Measurements from ENCODE around the gene ABCC5. TPM values are rescaled to one million over a fixed set of nuclear protein-coding genes. Genes with fewer than 3 reads are reported as not detected.

The ABCC5 gene
- total and polyA plus RNA-seq, 2 of the 8 experiments (the other 6 are each of a cell fraction or from before 2014, with no cell fraction given): 25.3 to 40.8 TPM

- H3K23me2 ChIP-seq (ENCODE audit: low read depth, low read length): no peaks in the 10 kb centered on the region
- no peak within 1 kb of the TSS for H2BK120ac ChIP-seq (replicated peaks; ENCODE audit: low read depth, low read length)
- H2BK12ac ChIP-seq (ENCODE audit: low read depth, low read length): no peak within 1 kb of the TSS
- FAIRE-seq (no peak), DNase-seq (ENCODE audit: low read depth in 1 of 2, low spot score in 2 of 2) (no peak)
- ChIA-PET CTCF (ENCODE audit: partially characterized antibody) (no interaction called here), POLR2A (ENCODE audit: partially characterized antibody) (no interaction called here)
- H3K56ac ChIP-seq (replicated peaks; ENCODE audit: insufficient read length, low read depth, low read length): no peak within 1 kb of the TSS
- no peak within 1 kb of the TSS for H2AK5ac ChIP-seq (ENCODE audit: low read depth, low read length)
- no peak within 1 kb of the TSS for H3K18ac ChIP-seq (ENCODE audit: extremely low read depth, low read length)
- no peaks in the 10 kb centered on the region for H3K9me3 ChIP-seq (ENCODE audit: insufficient read depth in 2 of 2, low read depth in 1 of 2, low read length in 1 of 2)
- no peak within 1 kb of the TSS for H3K4me3 ChIP-seq (ENCODE audit: extremely low read depth in 1 of 4, insufficient read depth in 2 of 4, low read depth in 3 of 4, low read length in 4 of 4)
- no peak within 1 kb of the TSS for H2AFZ ChIP-seq (ENCODE audit: low read length)
- no peak within 1 kb of the TSS for H3K27ac ChIP-seq (ENCODE audit: low read depth, low read length)
- no peaks in the 10 kb centered on the region for H3K27me3 ChIP-seq (replicated peaks in 1 of 4; ENCODE audit: control insufficient read depth in 3 of 4, extremely low read depth in 1 of 4, insufficient read depth in 3 of 4, low read length in 3 of 4)
- peaks cover 0 to 1% of the 10 kb centered on the region in 2 experiments for H4K20me1 ChIP-seq (replicated peaks in 1 of 2; ENCODE audit: control insufficient read depth in 1 of 2, insufficient read depth in 2 of 2, low read length in 2 of 2)
- TF ChIP-seq FOSL1 (IDR thresholded peaks at IDR 0.05; ENCODE audit: insufficient read depth, low read depth, low read length): no peak
- no peak for TF ChIP-seq EP300 (IDR thresholded peaks at IDR 0.05; ENCODE audit: borderline replicate concordance in 1 of 2, low read depth in 2 of 2, low read length in 2 of 2)
- no peak for TF ChIP-seq RXRA (IDR thresholded peaks at IDR 0.05; ENCODE audit: insufficient read depth, low read depth, low read length)
- TF ChIP-seq KDM1A (IDR thresholded peaks at IDR 0.05; ENCODE audit: borderline replicate concordance, low read length): no peak
- H3K4ac ChIP-seq (replicated peaks; ENCODE audit: insufficient read length, low read depth, low read length): no peak within 1 kb of the TSS
- H3K4me1 ChIP-seq (replicated peaks in 1 of 4; ENCODE audit: control insufficient read depth in 3 of 4, insufficient read depth in 4 of 4, low read length in 3 of 4): no peaks in the 10 kb centered on the region
- H4K8ac ChIP-seq (ENCODE audit: extremely low read depth, insufficient read depth, low read length): no peak within 1 kb of the TSS
- H4K91ac ChIP-seq (replicated peaks; ENCODE audit: insufficient read length, low read length): no peak within 1 kb of the TSS
- H4K5ac ChIP-seq (ENCODE audit: insufficient read length, low read depth, low read length): no peak within 1 kb of the TSS
- no peak within 1 kb of the TSS for H3K9ac ChIP-seq (replicated peaks in 1 of 4; ENCODE audit: extremely low read depth in 1 of 4, low read depth in 3 of 4, low read length in 3 of 4)
- WGBS, 2 experiments (ENCODE audit: extremely low coverage in 1 of 2, insufficient coverage in 1 of 2, insufficient read length in 1 of 2, insufficient replicate concordance in 2 of 2, low coverage in 1 of 2, low lambda C conversion rate in 2 of 2, missing lambda C conversion rate in 1 of 2): 86% methylated on average over 4 of the region's 4 CpGs; no CpG with 5 or more reads in 1 of the 2 experiments
- no peaks in the 10 kb centered on the region; a peak in 1 of 8 replicates for H3K36me3 ChIP-seq (ENCODE audit: control insufficient read depth in 2 of 4, insufficient read depth in 4 of 4, low read length in 3 of 4)
- no peak within 1 kb of the TSS for H3K23ac ChIP-seq (ENCODE audit: insufficient read length)
- H3K4me2 ChIP-seq (ENCODE audit: insufficient read depth in 1 of 2, low read depth in 2 of 2, low read length in 2 of 2): no peak within 1 kb of the TSS
- no peaks in the 10 kb centered on the region for H3K79me1 ChIP-seq (ENCODE audit: low read depth, low read length)
- no peak within 1 kb of the TSS for H2BK15ac ChIP-seq (ENCODE audit: low read length)
- no peaks in the 10 kb centered on the region for H3K79me2 ChIP-seq (ENCODE audit: control insufficient read depth in 1 of 2, insufficient read depth in 2 of 2, low read length in 2 of 2)
- H2BK20ac ChIP-seq (ENCODE audit: low read length): no peak within 1 kb of the TSS
- no peak within 1 kb of the TSS for H2BK5ac ChIP-seq (ENCODE audit: low read depth, low read length)
- no peak within 1 kb of the TSS for H3K14ac ChIP-seq (ENCODE audit: insufficient read length)
Observed at GRCh38 chr3:184031187-184031792, 13.6 kb upstream of the ABCC5 start, which contains the start of gene HTR3D. HTR3D (plus strand) TSS chr3:184031742; CDS start chr3:184031742, 0 bp downstream.

All from H1 (cell line).